Lower leg skin (tissue), 3 donors: ENCODE measurements around the gene AP3B1.

ENCODE experiments used
- POLR2A ChIP-seq, 2 donors: fragments of 450-650 bp; IDR thresholded peaks; one replicate each; pipeline ENCODE4 v1.6.1; 2016 to 2017; ENCODE audit warnings: antibody characterized with exemption in 2 of 2, mild to moderate bottlenecking in 1 of 2, moderate library complexity in 1 of 2
- TF ChIP-seq, protein P1 (sequence below), 3 donors: fragments of 450-650 bp; IDR thresholded peaks; one replicate each; pipeline ENCODE4 v1.5.1; 2016; ENCODE audit warnings: antibody characterized with exemption in 3 of 3, mild to moderate bottlenecking in 3 of 3, moderate library complexity in 2 of 3

DNA sequence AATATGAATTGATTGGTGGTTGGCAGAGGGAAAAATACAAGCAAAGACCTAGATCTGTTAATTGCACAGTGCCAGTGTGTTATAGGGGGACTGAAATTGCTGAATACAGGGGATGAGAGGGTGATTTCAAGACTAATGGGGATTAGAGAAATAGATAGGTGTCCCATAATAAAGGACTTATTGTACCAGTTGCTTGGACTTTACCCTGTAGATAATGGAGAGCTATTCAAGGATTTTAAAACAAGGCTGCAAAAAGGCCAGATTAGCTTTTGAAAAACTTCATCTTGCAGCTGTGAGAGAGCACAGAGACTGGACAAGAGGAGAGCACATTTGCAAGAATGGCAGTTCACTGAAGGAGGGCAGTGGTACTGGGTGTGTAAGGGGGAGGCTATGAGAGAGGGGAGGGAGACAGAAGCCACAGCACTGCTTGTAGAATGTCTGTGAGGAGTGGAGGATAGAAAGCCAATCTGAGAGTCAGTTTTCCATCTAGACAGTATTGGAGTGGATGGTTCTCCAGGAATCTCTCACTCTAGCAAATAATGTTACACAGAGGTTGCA lies 37.1 kb upstream of the AP3B1 start:
- TF ChIP-seq, protein P1, sequence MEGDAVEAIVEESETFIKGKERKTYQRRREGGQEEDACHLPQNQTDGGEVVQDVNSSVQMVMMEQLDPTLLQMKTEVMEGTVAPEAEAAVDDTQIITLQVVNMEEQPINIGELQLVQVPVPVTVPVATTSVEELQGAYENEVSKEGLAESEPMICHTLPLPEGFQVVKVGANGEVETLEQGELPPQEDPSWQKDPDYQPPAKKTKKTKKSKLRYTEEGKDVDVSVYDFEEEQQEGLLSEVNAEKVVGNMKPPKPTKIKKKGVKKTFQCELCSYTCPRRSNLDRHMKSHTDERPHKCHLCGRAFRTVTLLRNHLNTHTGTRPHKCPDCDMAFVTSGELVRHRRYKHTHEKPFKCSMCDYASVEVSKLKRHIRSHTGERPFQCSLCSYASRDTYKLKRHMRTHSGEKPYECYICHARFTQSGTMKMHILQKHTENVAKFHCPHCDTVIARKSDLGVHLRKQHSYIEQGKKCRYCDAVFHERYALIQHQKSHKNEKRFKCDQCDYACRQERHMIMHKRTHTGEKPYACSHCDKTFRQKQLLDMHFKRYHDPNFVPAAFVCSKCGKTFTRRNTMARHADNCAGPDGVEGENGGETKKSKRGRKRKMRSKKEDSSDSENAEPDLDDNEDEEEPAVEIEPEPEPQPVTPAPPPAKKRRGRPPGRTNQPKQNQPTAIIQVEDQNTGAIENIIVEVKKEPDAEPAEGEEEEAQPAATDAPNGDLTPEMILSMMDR (IDR thresholded peaks at IDR 0.05) = no peak
- no peak for TF ChIP-seq POLR2A (IDR thresholded peaks at IDR 0.05)
